Ammon's horn (tissue), 1 donor: ENCODE measurements around the gene FCHO2.
"Not testable (repeated sequence)": the region's sequence is repeated elsewhere in the genome, so short reads cannot be mapped to it uniquely, and the experiment has no call there.

Experiments
- DNase-seq: peaks from one replicate; pipeline ENCODE4 v3.0.0-alpha.2; 2016; ENCODE audit warnings: low spot score

Gene FCHO2, protein sequence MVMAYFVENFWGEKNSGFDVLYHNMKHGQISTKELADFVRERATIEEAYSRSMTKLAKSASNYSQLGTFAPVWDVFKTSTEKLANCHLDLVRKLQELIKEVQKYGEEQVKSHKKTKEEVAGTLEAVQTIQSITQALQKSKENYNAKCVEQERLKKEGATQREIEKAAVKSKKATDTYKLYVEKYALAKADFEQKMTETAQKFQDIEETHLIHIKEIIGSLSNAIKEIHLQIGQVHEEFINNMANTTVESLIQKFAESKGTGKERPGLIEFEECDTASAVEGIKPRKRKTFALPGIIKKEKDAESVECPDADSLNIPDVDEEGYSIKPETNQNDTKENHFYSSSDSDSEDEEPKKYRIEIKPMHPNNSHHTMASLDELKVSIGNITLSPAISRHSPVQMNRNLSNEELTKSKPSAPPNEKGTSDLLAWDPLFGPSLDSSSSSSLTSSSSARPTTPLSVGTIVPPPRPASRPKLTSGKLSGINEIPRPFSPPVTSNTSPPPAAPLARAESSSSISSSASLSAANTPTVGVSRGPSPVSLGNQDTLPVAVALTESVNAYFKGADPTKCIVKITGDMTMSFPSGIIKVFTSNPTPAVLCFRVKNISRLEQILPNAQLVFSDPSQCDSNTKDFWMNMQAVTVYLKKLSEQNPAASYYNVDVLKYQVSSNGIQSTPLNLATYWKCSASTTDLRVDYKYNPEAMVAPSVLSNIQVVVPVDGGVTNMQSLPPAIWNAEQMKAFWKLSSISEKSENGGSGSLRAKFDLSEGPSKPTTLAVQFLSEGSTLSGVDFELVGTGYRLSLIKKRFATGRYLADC

DNA sequence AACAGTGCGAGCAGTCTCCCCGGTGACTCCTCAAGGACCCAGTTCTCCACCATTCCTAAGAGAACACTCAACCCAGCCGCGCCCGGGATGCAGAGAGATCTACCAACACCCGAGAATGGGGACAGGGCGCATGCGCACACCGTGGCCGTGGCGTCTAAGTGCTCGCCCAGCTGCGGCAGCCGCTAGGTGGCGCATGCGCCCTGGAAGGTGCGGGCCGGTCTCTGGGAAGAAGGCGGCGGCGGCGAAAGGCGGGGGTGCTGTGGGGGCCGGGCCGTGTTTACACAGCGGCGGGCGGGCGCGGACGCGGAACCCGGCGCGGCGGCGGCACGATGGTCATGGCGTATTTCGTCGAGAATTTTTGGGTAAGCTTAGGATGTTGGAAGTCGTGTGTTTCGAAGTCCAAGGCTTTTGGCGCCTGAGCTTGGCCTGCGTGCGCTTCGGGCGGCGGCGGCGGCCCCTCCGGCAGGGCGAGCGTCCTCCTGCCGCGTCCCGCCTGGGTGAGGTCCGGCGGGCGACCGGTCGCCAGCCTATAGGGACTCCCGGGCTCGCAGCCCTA lies at the start of gene FCHO2:
Gene FCHO2, plus strand, starts transcription at position 274 of the 556 bp plus-strand sequence. Its CDS starts 56 bp downstream, at position 330.
- DNase-seq, result peak; percentile 98

DNA sequence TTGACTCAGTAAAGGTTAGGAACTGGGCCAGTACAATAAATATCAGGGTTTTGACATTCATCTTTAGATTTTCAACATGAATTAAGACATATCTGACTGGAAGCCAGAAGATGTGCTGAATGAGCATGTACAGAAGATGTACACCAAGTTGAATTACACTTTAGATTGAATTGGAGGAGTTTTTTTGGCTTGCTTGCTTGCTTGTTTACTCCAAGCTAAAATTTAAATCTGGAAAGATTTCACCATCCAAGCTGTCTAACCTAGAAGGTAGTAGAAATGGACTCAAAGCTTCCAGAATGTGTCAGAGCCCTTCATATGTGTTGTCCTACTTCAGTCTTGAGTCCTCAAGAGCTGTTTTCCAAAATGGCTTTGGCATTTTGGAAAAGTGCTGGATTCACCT lies 49.0 kb upstream of the FCHO2 start:
- no peak for DNase-seq

DNA sequence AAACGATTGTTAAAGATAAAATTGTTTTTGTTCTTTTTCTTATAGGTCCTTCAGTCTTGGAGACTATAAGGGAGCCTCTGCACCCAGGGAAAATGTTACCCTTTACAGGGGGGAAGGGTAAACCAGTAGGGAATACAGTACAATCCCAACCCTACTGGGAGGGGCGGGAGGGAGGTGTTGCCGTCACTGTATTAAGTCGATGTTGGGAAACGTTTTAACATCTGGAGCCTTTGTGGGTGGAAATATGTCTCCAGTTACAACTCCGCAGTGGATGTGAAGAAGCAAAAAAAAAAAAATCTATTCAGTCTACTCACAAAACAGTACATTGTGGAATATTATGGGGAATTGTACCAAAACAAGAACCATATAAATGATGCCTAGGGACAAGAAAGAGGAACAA lies 47.2 kb upstream of the FCHO2 start:
- DNase-seq, result no peak

DNA sequence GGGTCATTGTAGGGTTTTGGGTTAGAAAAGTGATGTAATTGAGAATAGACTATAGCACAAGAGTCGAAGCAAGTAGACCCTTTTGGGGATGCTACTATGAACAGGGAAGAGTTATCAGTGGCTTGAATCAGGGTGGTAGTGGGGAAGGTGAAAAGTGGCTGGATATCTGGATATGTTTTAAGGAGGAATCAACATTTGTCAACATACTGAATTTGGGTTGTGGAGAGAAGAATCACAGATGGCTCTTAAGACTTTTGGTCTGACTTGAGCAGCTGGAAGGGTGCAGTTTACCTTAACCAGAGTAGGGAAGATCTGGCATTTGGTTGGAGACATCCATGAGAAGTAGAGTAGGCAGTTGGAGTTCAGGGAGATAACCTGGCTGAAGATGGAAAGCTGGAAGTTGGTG lies 38.5 kb upstream of the FCHO2 start:
- no peak for DNase-seq

DNA sequence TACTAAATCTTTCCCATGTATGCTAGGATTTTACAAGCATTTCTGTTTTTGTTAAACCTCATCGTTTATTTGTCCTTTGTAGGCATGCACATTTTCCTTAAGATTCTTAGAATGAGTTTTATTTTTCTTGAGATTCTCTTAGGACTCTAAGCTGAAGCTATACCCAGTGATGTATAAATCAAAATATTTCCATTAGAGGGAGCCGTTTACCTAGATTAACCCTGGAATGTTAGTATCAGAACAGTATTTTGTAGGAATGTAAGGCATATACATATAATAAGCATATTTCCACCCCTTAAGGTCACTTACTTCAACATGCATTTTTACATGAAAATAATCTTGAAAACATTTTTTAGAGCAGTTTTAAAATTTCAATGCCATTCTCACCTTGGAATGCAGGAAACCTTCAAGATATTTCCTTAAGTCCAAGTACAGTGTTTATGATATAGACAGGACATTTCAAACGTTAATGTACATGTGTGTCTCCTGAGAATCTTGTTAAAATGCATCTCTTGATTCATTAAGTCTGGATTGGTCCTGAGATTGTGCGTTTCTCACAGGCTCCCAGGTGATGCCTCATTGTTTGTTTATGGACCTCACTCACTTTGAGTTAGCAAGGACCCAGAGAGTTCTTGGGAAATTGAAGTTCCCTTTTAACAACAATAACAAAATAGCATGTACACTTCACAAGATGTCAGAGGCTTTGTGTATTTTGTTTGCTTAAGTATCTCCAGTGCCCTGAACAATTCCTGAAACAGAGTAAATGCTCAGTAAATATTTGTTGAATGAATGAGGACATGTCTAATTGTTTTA lies 34.9 kb upstream of the FCHO2 start:
- DNase-seq, result no peak

DNA sequence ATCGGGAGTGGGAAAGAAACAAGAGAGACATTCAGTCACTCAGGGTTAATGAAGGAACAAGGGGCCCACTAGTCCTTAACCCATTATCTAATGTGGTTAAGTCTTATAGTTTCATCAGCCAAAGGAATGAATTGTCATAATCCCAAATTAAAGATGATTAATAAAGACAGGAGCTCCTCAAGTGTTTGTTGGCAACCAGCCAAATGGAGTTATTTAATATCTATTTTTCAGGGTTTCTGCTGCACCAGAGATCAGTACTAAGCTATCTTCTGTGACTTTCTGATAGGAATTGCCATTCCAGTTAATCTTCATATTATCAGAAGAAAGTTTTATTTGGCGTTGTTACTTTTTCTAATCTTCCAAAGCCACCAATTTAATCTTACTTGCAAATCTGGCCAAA lies 34.0 kb upstream of the FCHO2 start:
- DNase-seq, result no peak

DNA sequence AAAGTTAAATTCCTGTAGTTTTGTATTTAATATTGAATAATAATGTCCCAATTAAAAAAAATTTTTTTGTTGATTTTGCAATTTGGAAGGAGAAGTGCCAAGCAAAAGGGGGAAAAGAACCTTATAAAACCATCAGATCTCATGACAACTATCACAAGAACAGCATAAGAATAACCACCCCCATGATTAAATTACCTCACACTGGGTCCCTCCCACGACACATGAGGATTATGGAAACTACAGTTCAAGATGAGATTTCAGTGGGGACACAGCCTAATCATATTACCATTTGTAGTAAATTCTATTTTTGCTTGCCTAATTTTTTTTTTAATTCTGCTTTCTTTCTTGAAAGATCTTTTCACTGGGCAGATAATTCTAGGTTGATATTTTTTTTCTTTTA lies 33.4 kb upstream of the FCHO2 start:
- no peak for DNase-seq

DNA sequence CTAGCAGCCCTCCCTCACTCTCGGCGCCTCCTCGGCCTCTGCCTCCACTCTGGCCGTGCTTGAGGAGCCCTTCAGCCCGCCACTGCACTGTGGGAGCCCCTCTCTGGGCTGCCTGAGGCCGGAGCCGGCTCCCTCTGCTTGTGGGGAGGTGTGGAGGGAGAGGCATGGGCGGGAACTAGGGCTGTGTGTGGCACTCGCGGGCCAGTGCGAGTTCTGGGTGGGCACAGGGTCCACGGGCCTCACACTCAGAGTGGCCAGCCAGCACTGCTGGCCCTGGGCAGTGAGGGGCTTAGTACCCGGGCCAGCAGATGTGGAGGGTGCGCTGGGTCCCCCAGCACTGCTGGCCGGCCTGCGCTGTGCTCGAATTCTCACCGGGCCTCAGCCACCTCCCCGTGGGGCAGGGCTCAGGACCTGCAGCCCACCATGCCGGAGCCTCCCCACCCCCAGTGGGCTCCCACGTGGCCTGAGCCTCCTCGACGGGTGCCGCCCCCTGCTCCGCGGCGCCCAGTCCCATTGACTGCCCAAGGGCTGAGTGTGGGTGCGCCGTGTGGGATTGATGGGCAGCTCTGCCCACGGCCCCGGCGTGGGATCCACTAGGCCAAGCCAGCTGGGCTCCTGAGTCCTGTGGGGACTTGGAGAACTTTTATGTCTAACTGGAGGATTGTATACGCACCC lies 30.4 kb upstream of the FCHO2 start:
- DNase-seq, result no peak

DNA sequence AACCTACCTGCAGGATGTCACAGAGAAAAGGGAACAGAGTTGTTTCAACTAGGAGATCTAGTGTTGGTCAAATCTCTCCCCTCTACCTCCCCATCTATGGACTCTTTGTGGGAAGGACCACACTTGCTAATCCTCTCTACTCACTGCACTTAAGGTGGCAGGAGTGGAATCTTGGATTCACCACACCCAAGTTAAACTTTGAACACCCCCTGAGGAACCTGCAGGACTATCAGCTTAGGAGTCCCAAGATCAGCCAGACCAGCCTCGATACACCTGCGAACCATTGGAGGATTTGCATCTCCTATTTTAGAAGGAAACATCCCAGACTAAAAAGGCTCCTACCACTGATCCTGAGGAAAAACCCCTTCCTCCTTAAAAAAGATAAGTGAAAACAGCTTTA lies 23.2 kb upstream of the FCHO2 start:
- DNase-seq, result not testable (repeated sequence)

DNA sequence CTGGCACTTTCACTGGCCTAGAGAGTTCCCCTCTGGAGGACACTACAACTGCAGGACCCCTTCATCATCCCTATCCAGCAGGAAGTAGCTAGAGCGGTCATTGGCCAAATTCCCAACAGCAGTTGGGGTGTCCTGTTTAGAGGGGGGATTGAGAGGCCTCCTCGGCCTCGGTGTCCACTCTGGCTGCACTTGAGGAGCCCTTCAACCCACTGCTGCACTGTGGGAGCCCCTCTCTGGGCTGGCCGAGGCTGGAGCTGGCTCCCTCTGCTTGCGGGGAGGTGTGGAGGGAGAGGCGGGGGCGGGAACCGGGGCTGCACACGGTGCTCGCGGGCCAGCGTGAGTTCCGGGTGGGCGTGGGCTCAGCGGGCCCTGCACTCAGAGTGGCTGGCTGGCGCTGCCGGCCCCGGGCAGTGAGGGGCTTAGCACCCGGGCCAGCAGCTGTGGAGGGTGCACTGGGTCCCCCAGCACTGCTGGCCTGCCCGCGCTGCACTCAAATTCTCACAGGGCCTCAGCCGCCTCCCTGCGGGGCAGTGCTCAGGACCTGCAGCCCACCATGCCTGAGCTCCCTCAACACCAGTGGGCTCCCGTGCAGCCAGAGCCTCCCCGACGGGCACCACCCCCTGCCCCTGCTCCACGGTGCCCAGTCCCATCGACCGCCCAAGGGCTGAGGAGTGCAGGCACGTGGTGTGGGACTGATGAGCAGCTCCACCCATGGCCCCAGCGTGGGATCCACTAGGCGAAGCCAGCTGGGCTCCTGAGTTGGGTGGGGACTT lies 20.7 kb upstream of the FCHO2 start:
- DNase-seq, result not testable (repeated sequence)

DNA sequence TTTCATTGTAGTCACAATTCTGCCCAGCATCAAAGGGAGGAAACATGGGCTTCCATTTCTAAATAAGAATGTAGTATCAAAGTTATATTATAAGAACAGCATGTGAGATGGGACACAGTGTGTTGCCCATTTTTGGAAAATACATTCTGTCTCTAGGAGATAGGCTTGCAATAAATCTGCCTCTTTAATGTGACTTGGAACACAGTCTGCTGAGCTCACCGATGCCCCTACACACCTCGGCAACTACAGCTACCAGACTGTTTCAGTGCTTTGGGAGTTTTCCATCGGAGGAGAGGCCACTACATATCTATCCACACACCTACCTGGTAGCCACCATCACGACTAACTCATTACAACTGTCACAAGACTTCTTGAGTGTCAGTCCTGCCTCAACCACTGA lies 18.9 kb upstream of the FCHO2 start:
- DNase-seq, result peak; percentile 10

DNA sequence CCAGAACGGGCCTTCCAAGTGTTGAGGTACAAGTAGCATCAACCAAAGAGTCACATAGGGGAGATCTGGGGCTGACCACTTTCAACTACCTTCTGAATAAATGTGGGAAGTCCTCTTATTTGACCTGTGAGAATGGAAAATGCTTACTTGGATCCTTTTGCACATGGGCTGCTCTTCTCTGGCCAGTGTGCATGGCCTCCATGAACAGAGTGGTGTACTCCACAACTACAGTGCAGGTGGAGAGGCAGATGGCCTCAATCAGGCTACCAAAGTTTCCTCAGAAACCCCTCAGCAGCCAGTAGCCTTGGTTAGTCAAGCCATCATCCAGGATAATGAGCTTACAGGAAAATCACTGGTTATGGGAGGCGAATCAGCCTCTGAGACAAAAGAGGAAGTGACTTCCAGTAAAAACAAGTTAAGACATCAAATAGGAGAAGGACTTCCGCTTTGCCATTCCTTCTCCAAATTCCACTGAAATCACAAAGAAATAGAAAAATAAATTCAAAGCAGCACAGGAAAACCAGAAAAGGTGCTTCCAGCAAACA lies 18.3 kb upstream of the FCHO2 start:
- DNase-seq, result no peak

DNA sequence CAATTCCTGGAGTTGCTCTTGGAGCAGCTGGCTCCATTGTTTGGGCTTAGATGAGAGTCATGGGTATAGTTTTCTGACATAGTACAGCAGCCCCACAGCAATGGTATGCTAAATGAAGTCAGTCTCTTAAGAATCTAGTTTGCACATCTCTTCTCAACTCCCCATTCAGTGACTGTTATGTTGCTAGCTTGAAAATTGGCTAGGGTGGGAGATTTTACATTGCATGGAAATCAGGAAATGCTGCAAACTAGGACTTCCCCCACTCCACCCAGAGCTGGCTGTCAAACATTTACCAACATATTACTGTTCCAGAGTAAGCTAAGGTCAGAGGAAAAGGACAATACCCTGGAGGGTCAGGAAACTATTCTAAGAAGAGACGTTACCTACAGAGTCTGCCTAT lies 17.6 kb upstream of the FCHO2 start:
- DNase-seq, result no peak

DNA sequence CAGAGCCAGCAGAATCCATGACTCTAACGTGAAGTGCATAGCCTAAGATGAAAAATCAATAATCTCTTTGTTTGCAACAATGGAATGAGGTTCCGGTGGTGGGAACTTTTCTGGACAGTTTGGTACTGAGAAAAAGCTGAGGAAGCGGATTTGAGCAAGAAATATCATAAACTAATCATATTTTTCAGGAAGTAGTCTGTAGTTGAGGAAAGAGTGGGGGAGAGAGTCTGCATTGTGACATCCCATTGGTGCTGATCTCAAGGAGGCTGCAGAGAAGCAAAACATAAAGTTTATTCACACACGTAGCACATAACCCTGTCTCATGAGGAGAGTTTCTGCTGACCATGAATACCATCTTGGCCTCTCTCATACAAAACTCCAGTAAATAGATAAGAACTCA lies 15.8 kb upstream of the FCHO2 start:
- DNase-seq, result no peak

DNA sequence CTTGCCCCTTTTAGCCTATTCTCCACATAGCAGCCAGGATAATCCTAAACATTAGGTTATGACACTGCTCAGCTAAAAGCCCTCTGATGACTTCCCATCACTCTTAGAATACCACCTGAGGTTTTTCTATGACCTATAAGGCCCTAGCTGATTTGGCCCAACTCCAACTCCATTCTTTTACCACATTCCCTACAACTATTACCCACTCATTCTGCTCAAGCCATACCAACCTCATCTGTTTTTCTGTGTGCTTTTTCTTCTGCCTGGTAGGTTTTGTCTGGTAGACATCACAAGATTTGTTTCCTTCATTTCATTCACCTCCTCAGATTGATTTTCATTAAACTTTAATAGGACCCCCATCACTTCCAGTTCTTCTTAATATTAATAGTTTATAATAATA lies 12.5 kb upstream of the FCHO2 start:
- no peak for DNase-seq

DNA sequence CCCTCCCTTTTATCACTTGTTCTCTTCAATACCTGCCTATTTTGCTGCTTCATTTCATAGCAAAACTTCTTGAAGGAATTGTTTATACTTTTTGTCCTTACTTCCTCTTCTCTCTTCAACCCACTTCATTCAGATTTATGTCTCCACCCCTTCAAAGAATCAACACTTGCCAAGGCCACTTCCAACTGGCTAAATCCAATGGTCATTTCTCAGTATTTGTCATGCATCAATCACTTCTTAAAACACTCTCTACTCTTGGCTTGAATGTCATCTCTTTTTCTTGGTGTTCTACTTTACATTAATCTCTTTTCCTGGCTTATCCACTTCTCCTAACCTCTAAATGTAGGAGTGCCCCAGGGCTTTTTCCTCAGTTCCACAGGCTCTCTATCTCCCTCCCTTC lies 8.3 kb upstream of the FCHO2 start:
- DNase-seq, result no peak

DNA sequence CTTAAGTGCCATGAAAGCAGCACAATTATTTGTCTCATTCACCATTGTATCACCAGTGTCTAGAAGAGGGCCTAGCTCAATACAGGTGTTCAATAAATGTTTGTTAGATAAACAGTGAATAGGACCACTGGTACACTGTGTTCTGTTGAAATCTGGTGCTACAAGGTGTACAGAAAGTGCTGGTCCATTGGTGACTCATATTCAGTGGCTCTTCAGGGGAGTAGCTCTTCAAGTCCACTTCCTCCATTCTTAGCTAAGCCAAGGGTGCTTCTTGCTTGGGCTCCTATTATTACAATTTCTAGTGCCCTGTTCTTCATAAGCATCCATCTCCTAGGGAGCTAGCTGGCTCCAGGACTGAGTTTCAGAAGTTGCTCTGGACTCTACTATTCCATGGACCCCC lies 6.4 kb upstream of the FCHO2 start:
- no peak for DNase-seq

DNA sequence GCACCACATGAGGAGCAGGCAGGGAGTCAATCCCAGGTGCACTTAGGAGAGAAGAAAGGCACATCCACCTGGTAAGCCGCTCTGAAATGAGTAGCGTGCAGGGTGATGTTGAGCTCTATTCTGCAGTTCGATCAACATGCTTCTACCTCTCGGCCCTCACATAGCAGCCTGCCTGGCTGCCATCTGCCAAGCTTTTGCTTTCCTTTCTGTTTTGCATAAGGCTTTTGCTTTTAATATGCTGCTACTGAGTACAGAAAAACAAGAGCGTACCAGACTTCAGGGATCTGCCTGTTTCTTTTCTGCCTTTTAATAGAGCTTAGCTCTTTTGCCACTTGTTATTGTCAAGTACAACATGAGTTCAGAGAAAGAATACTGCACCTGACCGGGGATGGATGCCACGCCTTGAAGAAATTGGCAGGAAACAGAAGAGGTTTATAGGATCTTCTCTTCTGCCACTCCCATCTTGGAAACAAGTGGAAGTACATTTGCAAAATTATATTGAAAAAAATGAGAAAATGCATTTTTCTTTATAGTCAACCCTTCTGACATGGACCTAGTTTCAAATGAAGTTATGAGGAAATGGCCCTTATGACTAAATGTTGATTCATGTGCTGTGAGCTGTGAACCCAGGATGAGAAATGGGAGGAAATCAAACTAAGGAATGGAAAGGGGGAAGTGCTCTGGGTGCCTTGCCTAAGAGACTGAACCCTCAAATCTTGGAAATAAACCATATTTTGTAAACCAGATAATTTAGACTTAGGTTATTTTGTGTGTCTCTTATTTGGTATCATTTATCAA lies 4.0 kb upstream of the FCHO2 start:
- peak; percentile 18 for DNase-seq

DNA sequence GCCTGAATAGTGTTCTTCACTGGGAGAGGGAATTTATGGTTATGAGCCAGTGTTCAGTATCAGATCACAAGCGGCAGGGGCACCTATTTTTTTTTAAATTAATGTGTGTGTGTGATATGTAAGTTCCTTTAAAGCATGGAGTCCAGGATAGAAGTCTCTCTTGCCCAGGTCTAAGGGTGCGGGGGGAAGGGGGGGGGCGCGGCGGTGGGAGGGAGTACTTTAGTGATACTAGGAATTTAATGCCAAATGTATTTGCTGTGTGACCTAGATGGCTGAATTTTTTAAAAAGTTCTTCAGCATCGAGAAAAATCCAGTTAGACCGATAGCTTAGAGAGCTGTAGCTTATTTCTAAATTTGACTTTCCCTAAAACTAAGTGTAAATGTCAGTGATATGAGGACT lies 1.5 kb upstream of the FCHO2 start:
- no peak for DNase-seq
